Activated CD4-positive, alpha-beta T cell treated with anti-CD3 and anti-CD28 coated beads for 36 hours (primary cell): ENCODE measurements around the gene PDCD6IP. TPM values are rescaled to one million over a fixed set of nuclear protein-coding genes. Genes with fewer than 3 reads are reported as not detected.

Experiments
- ATAC-seq: fragments of 200-7000 bp; cut with Tn5 transposase; one replicate; pipeline ENCODE4 v1.10.0; 2021; ENCODE audit warnings: mild to moderate bottlenecking, moderate library complexity
- CTCF ChIA-PET: fragments of 350-600 bp; sonication (Branson Sonifier 250); formaldehyde crosslinking; loops from one replicate; lab custom pipeline; 2021; ENCODE audit warnings: antibody characterized with exemption; lab: Charles Lee
- POLR2A ChIA-PET: fragments of 350-600 bp; sonication (Branson Sonifier 250); formaldehyde crosslinking; loops from one replicate; lab custom pipeline; 2021; ENCODE audit warnings: antibody characterized with exemption, inconsistent platforms; lab: Charles Lee
- DNase-seq: peaks from one replicate; pipeline ENCODE4 v3.0.0-alpha.2; 2020
- H3K27ac Mint-ChIP-seq: one replicate; pipeline ENCODE4 v1.8.0; 2021; ENCODE audit warnings: mixed read lengths
- H3K27me3 Mint-ChIP-seq: one replicate; pipeline ENCODE4 v1.8.0; 2021; ENCODE audit warnings: mixed read lengths
- H3K36me3 Mint-ChIP-seq: one replicate; pipeline ENCODE4 v1.8.0; 2021; ENCODE audit warnings: low read depth, mixed read lengths
- H3K4me1 Mint-ChIP-seq: one replicate; pipeline ENCODE4 v1.8.0; 2021; ENCODE audit warnings: mixed read lengths
- H3K4me3 Mint-ChIP-seq: one replicate; pipeline ENCODE4 v1.8.0; 2021; ENCODE audit warnings: mild to moderate bottlenecking, moderate library complexity, mixed read lengths
- H3K9me3 Mint-ChIP-seq: one replicate; pipeline ENCODE4 v1.8.0; 2021; ENCODE audit warnings: low read depth, mixed read lengths
- intact Hi-C, 2 experiments: fragments of 100-400 bp; cut with DNase I in 1 of 2; cut with micrococcal nuclease in 1 of 2; formaldehyde crosslinking; loops; one replicate each; pipeline versions ENCODE4 v1.14.2 to v1.15.1; 2022 to 2024; cut with DNase I, micrococcal nuclease
- total RNA-seq, 2 experiments: library from RNA; stranded (reverse); gene quantifications; one replicate each; pipeline ENCODE4 v1.2.3, GENCODE V29; 2021

PDCD6IP gene
- total RNA-seq, 2 experiments from 2014 or later = 141 to 150 TPM

- intact Hi-C loops = no loop called here
- ChIA-PET CTCF (no interaction called here), POLR2A (no interaction called here)
- no peaks in the 10 kb centered on the region for H3K4me1 Mint-ChIP-seq
- no peaks in the 10 kb centered on the region for H3K36me3 Mint-ChIP-seq
- ATAC-seq = no peak
- H3K9me3 Mint-ChIP-seq = no peaks in the 10 kb centered on the region
- DNase-seq = no peak
- H3K27me3 Mint-ChIP-seq = no peaks in the 10 kb centered on the region
- no peak overlapping the region for H3K27ac Mint-ChIP-seq
- H3K4me3 Mint-ChIP-seq = no peak overlapping the region
These were observed 97.2 kb downstream of the PDCD6IP start for GRCh38 chr3:33895658-33896057.

- DNase-seq (no peak), ATAC-seq (no peak)
- ChIA-PET POLR2A (no interaction called here), CTCF (no interaction called here)
- no peaks in the 10 kb centered on the region for H3K27me3 Mint-ChIP-seq
- intact Hi-C loops = no loop called here
- no peaks in the 10 kb centered on the region for H3K9me3 Mint-ChIP-seq
- H3K36me3 Mint-ChIP-seq = no peaks in the 10 kb centered on the region
- H3K4me1 Mint-ChIP-seq = no peaks in the 10 kb centered on the region
- no peak overlapping the region for H3K4me3 Mint-ChIP-seq
- no peak overlapping the region for H3K27ac Mint-ChIP-seq
These were observed 98.9 kb downstream of the PDCD6IP start for GRCh38 chr3:33897306-33897705.

DNA sequence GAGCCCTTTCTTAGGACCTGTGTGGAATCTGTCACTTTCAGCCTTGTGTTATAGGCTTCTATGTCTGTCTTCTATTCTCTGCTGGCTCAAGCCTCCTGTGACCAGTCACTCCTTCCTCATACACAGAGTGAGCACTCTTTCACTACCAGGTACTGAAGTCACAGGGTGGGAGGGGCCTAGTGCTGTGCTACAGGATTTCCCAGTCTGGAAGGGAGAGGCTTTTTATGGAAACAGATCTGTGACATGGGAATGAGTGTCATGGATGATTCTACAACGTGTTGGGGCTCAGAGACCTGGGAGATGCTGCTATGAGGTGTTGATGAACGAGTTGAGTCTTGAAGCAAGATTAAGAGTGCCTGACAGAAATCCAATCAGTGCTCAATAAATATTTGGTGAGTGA, 100.5 kb downstream of the PDCD6IP start:
- intact Hi-C loops = no loop called here
- no peaks in the 10 kb centered on the region for H3K36me3 Mint-ChIP-seq
- H3K9me3 Mint-ChIP-seq = no peaks in the 10 kb centered on the region
- H3K4me1 Mint-ChIP-seq = no peaks in the 10 kb centered on the region
- no peaks in the 10 kb centered on the region for H3K27me3 Mint-ChIP-seq
- CTCF ChIA-PET = no interaction called here
- no peak overlapping the region for H3K27ac Mint-ChIP-seq
- ATAC-seq = no peak
- DNase-seq = no peak
- H3K4me3 Mint-ChIP-seq = no peak overlapping the region
- POLR2A ChIA-PET = no interaction called here

- DNase-seq (no peak), ATAC-seq (no peak)
- Mint-ChIP-seq H3K4me3 (no peak overlapping the region), H3K27me3 (no peaks in the 10 kb centered on the region), H3K4me1 (no peaks in the 10 kb centered on the region), H3K27ac (no peak overlapping the region), H3K36me3 (no peaks in the 10 kb centered on the region), H3K9me3 (no peaks in the 10 kb centered on the region)
- ChIA-PET POLR2A (no interaction called here), CTCF (no interaction called here)
- intact Hi-C loops = no loop called here
These were observed 102.0 kb downstream of the PDCD6IP start for GRCh38 chr3:33900440-33900808.

GRCh38 chr3:33900809-33901505, 102.5 kb downstream of the PDCD6IP start:
- Mint-ChIP-seq H3K4me3 (no peak overlapping the region), H3K36me3 (no peaks in the 10 kb centered on the region), H3K27ac (no peak overlapping the region), H3K9me3 (no peaks in the 10 kb centered on the region), H3K4me1 (no peaks in the 10 kb centered on the region), H3K27me3 (no peaks in the 10 kb centered on the region)
- ChIA-PET POLR2A (no interaction called here), CTCF (no interaction called here)
- DNase-seq (no peak), ATAC-seq (no peak)
- intact Hi-C loops = no loop called here

GRCh38 chr3:33901862-33902563, 103.6 kb downstream of the PDCD6IP start:
- CTCF ChIA-PET = interaction anchor here (1.1 kb wide), 1 partner anchor 18 kb away, joined by 4 read pairs; no protein-coding TSS in a partner anchor
- no peak for ATAC-seq
- no peaks in the 10 kb centered on the region for H3K27me3 Mint-ChIP-seq

GRCh38 chr3:33904730-33905129, 106.3 kb downstream of the PDCD6IP start:
- CTCF ChIA-PET = no interaction called here
- intact Hi-C loops = no loop called here
- Mint-ChIP-seq H3K27ac (no peak overlapping the region), H3K36me3 (no peaks in the 10 kb centered on the region), H3K4me3 (no peak overlapping the region), H3K9me3 (no peaks in the 10 kb centered on the region), H3K27me3 (no peaks in the 10 kb centered on the region), H3K4me1 (no peaks in the 10 kb centered on the region)
- no peak for ATAC-seq
- DNase-seq = no peak
- POLR2A ChIA-PET = no interaction called here

More at GRCh38 chr3:33901862-33902563, 103.6 kb downstream of the PDCD6IP start:
- H3K27ac Mint-ChIP-seq = no peak overlapping the region
- H3K4me1 Mint-ChIP-seq = no peaks in the 10 kb centered on the region
- H3K36me3 Mint-ChIP-seq = no peaks in the 10 kb centered on the region
- POLR2A ChIA-PET = no interaction called here
- no peak overlapping the region for H3K4me3 Mint-ChIP-seq
- DNase-seq = no peak
- intact Hi-C loops = no loop called here
- H3K9me3 Mint-ChIP-seq = no peaks in the 10 kb centered on the region

- Mint-ChIP-seq H3K27me3 (no peaks in the 10 kb centered on the region), H3K4me1 (peaks cover 4% of the 10 kb centered on the region), H3K9me3 (no peaks in the 10 kb centered on the region), H3K36me3 (no peaks in the 10 kb centered on the region), H3K4me3 (no peak overlapping the region), H3K27ac (no peak overlapping the region)
- POLR2A ChIA-PET = no interaction called here
- CTCF ChIA-PET = no interaction called here
- no peak for ATAC-seq
- no peak for DNase-seq
- intact Hi-C loops = no loop called here
These were observed 109.9 kb downstream of the PDCD6IP start for GRCh38 chr3:33908250-33908851.

DNA sequence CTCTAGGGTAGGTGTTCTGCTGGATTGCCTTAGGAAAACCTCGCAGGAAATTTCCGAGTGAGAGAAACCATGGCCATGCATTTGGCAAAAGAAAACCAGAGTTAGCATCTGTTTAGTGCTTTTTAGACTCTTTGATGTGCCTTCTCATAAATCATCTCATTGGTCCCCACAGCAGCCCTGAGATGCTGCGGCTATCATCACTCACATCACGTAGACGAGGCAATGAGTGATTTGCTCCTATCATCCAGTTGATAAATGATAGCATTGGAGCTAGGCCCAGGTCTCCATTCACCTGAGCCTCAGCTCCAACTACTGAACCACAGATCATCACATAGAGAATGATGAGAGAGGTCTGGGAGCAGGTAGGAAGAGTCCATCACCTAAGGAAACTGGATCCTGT, 111.1 kb downstream of the PDCD6IP start:
- Mint-ChIP-seq H3K9me3 (no peaks in the 10 kb centered on the region), H3K4me3 (no peak overlapping the region), H3K4me1 (peaks cover 4% of the 10 kb centered on the region), H3K36me3 (no peaks in the 10 kb centered on the region), H3K27ac (no peak overlapping the region), H3K27me3 (no peaks in the 10 kb centered on the region)
- ChIA-PET POLR2A (no interaction called here), CTCF (no interaction called here)
- intact Hi-C loops = no loop called here
- DNase-seq (no peak), ATAC-seq (no peak)

DNA sequence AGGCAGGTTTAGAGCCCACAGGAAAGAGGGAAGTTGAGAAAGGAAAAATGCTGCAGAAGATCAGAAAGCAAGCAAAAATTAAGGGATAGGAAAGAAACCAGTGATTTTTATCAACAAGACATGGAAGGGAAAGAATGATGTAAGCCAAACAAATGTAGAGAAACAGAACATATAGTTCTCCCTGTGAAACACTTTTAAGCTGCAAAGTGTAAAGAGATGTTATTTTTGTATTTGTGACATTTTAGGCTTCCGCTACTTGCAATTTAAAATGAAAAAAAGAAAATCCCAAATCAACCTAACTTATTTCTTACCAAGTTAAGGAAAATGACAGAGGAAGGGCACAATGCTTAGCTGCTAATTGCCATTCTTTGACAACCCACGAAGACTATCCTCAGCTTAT, 111.6 kb downstream of the PDCD6IP start:
- no peak for DNase-seq
- H3K27me3 Mint-ChIP-seq = no peaks in the 10 kb centered on the region
- H3K27ac Mint-ChIP-seq = no peak overlapping the region
- no peak for ATAC-seq
- peaks cover 4% of the 10 kb centered on the region for H3K4me1 Mint-ChIP-seq
- no peak overlapping the region for H3K4me3 Mint-ChIP-seq
- no peaks in the 10 kb centered on the region for H3K9me3 Mint-ChIP-seq
- ChIA-PET CTCF (interaction anchor here (0.8 kb wide), 1 partner anchor 110 kb away, joined by 4 read pairs; no protein-coding TSS in a partner anchor), POLR2A (no interaction called here)
- H3K36me3 Mint-ChIP-seq = no peaks in the 10 kb centered on the region
- intact Hi-C loops = no loop called here

DNA sequence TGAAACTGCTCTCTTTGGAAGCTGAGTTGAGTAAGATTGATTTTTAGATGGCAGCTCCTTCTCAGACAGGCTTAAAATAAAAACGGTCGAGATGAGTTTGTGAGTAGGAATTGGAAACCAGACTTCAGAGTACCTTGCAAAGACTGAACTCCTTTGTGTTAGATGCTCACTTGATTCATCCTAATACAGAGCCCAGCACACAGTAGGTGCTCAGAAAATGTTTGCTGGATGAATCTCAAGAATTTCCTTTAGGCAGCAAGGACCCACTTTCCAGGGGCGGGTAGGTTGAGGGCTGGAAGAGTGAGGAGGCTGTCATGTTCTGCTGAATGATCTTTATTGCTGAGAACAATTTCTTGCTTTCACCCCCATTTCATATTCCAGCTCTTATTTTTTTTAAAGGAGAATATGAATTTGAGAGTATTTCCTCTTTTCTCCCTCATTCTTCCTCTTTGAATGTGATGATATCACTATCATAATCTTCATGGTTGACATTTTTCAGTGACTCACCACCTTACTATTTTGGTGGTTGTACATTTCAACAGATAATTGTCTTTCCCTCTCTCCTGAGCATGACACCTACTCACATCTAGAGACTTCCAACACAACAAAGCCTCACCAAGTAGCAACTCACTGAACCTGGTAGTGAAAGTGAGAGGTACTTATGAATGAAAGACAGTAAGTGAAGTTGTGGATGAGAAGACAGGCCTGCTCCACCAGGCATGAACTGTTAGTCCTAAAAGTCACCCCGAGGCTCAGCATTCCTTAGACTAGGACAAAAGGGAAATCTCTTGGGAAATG, 113.3 kb downstream of the PDCD6IP start:
- peaks cover 4% of the 10 kb centered on the region for H3K4me1 Mint-ChIP-seq
- no peak overlapping the region for H3K27ac Mint-ChIP-seq
- ATAC-seq (peak; percentile 51), DNase-seq (no peak)
- CTCF ChIA-PET = interaction anchor here (1.0 to 1.2 kb wide), 2 partner anchors 10 to 28 kb away, joined by 3 to 4 read pairs; no protein-coding TSS in a partner anchor
- POLR2A ChIA-PET = no interaction called here
- intact Hi-C loops = no loop called here
- no peak overlapping the region for H3K4me3 Mint-ChIP-seq
- H3K27me3 Mint-ChIP-seq = peaks cover 2% of the 10 kb centered on the region
- H3K36me3 Mint-ChIP-seq = no peaks in the 10 kb centered on the region
- H3K9me3 Mint-ChIP-seq = no peaks in the 10 kb centered on the region
